HK-2 (cell line): ENCODE data around the gene TSEN34.

Source experiments
- DNase-seq: peaks from one replicate; pipeline ENCODE4 v3.0.0-alpha.2; 2018; ENCODE audit not compliant: unreplicated experiment

TSEN34 gene

GRCh38 chr19:54191011-54191810 is at the start of gene TSEN34:
TSEN34 (plus strand) TSS chr19:54191308; CDS start chr19:54191365, 57 bp downstream.
- DNase-seq = peak; percentile 85

DNA sequence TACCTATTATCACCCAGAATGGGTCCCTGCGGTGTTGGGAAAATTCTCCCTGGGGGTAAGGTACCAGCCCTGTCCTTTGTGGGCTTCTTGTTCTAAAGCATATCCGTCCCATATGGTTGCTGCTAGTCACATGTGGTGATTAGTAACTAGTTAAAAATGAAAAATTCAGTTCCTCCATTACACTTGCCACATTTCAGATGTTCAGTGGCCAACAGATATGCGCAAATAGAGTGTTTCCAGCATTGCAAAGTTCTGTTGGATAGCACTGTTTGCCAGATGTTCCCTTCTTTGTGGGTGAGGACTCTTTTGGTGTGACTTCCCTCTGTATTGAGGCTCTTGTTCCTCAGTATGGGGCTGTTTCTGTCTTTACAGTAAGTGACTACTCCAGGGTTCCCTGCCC is 49.8 kb upstream of the TSEN34 start:
- DNase-seq = no peak

DNA sequence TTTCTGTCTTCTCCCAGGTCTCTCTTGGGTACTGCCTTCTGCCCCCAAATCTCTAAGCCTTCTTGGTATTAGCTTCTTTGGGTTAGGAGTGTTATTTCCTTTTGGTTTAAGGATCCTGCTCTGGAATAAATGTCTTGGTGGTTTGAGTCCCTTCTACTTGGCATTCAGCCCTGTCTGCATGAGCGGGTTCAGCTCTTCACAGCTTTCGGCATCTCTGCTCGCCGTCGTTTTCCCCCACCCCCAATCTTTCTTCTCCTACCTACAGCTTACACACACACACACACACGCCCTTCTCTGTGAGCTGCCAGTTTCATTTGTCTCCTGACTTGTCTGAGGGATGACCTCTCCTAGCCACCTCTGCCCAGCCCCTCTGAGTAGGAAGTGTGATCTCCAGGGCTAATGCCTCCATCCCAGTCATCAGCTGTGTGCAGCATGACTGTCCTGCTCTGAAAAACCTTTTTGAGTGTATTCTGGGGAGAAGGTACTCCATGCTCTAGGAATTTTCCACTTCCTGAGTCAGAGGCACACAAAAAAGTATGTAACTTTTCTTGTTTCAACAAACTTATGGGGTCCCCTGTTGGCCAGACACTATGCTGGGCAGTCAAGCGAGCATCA is 48.8 kb upstream of the TSEN34 start:
- DNase-seq = no peak

DNA sequence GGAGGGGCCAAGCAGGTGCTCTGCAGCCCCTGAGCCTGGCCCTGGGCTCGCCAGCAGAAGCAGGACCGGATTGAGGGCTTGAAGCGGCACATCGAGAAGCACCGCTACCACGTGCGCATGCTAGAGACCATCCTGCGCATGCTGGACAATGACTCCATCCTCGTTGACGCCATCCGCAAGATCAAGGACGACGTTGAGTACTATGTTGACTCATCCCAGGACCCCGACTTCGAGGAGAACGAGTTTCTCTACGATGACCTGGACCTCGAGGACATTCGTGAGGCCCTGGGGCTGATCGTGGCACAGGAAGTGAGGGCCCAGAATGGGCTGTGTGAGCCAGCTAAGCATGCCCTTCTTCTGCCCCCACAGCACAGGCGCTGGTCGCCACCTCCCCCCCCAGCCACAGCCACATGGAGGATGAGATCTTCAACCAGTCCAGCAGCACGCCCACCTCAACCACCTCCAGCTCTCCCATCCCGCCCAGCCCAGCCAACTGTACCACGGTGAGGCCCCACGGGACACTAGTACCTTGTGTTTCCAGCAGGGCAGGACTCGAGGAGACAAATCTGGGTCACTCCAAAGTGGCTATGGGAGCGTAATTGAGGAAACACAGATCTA is 45.5 kb upstream of the TSEN34 start:
- no peak for DNase-seq

DNA sequence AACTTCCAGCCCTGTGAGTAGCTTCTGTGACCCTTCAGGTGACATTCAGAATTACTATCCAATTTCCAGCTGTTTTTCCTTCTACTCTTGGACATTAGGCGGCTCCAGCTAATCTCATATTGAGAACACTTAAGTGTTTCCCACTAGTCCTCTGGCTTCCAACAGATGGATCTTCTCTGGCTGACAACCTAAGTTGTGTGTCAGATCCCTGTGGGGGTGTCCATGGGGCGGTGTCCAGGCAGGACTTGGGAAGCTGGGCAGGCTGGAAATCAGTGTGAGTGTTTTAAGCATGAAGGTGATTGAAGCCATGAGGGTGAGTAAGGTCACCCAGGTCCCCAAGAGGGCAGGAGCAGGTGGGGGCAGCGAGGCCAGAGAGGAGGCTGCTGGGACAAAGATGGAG is 43.4 kb upstream of the TSEN34 start:
- no peak for DNase-seq

DNA sequence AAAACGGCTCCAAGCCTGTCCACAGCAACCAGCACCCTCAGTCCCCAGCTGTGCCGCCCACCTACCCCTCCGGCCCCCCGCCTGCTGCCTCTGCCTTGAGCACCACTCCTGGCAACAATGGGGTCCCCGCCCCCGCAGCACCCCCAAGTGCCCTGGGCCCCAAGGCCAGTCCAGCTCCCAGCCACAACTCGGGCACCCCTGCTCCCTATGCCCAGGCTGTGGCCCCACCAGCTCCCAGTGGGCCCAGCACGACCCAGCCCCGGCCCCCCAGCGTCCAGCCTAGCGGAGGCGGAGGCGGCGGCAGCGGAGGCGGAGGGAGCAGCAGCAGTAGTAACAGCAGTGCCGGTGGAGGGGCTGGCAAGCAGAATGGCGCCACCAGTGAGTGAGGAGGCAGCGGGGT is 43.0 kb upstream of the TSEN34 start:
- no peak for DNase-seq

- DNase-seq = no peak
Measured at GRCh38 chr19:54149021-54149812, 41.9 kb upstream of the TSEN34 start.

DNA sequence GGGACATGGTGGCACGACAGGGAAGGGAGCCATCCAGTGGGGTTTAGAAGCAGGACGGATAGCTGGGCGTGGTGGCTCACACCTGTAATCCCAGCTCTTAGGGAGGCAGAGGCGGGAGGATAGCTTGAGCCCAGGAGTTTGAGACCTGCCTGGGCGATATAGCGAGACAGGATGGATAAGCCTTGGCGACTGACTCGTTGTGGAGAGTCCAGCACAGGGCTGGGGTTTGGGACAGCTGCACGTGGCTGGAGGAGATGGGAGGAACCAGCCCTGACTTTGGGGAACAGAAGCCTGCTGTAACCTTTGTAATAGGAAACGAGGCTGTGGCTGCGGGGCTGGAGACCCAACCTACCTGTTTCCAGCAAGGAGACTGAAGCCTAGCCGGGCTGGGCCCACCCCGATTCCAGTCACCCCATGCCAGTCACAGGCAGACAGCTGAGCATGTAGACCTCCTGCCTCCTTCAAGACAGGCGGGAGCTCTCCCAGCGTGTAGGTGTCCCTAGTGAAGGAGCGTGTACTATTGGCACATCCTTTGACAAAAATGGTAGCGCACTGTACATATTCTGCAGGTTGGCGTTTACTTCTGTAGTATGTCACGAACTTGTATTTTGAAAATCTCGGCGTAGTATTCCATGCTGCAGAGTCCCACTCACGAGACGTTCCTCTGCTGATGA is 39.6 kb upstream of the TSEN34 start:
- DNase-seq = no peak

DNA sequence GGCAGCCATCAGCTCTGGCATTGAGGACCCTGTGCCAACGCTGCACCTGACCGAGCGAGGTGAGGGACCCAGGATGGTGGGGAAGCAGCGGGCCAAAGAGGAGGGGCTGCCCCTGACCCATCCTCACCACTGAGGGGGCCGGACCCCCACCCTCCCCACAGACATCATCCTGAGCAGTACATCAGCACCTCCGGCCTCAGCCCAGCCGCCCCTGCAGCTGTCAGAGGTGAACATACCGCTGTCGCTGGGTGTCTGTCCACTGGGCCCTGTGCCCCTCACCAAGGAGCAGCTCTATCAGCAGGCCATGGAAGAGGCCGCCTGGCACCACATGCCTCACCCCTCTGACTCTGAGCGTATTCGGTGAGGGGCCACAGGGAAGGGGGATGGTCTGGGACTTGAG is 38.8 kb upstream of the TSEN34 start:
- DNase-seq = no peak

DNA sequence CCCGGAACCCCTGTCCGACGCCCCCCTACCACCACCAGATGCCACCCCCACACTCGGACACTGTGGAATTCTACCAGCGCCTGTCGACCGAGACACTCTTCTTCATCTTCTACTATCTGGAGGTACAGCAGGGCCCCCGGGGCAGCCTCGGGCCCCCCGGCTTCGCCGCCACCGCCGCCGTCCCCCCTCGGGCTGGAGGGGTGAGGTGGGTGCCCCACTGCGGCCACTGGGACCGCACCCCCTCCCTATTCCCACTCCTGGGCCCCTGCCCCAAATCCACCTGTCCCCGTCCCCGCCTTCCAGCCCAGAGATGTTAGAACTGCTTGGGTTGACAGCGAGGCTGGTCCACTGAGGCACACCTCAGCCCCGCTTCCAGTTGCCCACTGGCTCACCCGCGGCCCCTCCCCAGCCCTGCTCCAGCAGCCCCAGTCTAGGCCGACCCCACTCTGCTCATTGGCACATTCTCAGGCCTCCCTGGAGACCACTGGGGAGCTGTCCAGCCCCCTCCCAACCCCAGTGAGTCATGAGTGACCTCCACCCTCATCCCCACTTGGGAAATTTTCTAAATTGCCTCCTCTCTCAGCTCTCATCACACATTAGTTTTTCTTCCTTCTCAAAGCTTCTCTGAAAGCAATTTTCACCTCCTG is 38.1 kb upstream of the TSEN34 start:
- no peak for DNase-seq

- DNase-seq = no peak
Measured at GRCh38 chr19:54153731-54154326, 37.3 kb upstream of the TSEN34 start.

DNA sequence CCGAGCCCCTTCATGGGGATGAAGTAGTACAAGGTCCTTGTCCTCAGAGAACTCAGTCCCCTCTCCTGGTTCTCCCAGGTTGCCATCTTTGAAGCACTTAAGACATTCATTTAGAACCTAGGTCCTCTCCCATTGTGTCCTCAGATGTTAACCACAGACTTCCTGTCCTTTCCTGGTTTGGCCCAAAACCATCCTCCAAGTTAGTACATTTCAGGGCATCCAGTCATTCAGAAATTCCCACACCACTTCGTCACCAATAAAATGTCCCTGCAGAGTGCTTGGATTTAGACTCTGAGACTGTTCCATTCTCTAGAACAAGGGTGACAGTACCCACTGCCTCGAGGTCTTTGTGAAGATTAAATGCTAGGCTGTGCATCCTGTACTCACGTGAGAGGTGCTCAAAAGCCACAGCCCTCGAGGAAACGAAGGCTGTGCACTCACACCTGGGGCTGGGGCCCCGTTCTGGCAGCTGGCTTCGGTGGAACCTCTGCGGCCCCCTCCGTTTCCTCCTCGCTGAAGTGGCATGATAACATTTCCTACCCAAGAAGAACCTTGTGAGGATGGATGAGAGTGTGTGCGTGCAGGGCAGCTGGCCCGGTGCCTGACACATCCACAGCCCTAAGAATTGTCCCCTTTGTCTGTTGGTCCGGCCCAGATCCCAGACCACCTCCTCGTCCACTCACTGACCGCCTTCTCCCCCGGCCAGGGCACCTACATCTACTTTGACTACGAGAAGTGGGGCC is 36.3 kb upstream of the TSEN34 start:
- no peak for DNase-seq

DNA sequence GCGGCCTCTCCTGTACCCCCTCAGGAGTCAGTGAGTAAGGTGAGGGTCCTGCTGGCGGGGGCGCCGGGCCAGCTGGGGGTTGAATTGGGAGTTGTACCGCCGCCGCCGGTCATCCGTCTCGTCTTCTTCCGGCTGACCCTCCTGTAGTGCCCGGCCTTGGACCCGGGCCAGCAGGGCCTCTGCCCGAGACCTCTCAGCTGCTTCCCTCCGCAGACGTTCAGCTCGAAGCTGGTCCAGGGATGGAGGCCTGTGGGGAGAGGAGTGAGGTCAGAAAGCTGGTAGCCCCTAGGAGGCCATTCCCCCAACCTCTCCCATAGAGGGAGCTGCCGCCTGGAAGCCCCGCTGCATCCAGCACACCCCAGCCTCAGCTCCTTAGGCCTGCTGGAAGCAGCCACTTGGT is 35.4 kb upstream of the TSEN34 start:
- no peak for DNase-seq

GRCh38 chr19:54156490-54156889 is 34.6 kb upstream of the TSEN34 start:
- no peak for DNase-seq

GRCh38 chr19:54156953-54157352 is 34.2 kb upstream of the TSEN34 start:
- no peak for DNase-seq

- DNase-seq = no peak
Measured at GRCh38 chr19:54158812-54159351, 32.2 kb upstream of the TSEN34 start.

DNA sequence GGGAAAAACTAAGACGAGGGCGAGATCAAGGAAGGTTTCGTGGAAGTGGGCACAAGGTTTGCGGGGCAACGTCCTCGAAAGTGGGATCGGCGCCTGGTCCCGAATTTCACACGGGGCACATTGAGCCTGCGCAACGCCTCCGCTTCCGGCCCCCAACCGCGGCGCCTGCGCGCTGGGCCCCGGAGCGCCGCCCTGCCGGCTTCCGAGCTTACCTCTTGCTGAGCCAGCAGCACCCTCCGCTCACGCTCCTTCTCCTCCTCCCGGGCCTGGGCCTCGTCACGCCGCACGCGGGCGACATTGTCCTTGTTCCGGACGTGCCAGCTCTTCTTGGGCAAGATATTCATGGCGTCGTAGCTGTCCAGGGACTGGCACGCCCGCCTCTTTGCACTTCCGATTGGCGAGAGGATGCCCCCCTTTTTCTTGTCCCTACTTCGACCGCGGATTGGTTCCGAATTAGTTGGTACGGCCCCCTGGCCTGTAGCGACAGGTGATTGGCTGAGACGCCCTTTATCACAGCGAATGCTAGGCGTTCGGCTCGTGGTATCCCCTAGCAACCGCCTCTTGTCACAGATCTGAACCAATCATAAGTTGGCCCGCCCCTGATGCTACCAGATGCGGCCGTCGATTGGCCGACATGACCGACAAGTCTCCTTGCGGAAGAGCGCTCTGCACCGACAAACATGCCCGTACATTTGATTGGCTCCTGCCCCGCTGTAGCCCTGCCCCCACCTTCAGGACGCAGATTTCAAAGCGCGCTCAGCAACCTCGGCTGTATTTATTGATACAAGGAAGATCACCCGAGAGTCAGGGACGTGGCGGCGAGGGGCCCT is 31.5 kb upstream of the TSEN34 start, which contains the start of gene LENG1:
Gene LENG1 (minus strand): TSS at position 370 of the 830 bp plus-strand sequence. CDS start 26 bp downstream, at position 344.
- DNase-seq = peak; percentile 99

- no peak for DNase-seq
Measured at GRCh38 chr19:54160182-54160811, 30.8 kb upstream of the TSEN34 start.
